ENCODE data around the gene CD7.

The CD7 gene

DNA sequence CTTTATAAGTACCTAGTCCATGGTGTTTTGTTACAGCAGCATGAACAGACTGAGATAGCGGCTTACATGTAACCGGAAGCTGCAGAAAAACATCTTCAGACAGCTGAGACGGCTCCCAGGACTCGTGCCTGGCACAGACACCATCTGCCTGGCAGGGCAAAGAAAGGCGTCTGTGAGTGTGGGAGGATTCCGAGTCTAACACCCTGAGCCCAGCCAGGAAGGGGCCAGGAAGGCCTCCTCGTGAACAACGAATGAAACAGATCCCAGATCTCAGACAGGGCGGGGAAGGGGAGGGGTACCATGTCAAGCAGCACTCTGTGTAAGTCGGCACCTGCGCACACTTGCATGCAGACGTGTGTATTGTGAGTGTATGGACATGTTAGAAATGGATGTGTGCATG lies 39.6 kb downstream of the CD7 start:
- peak; percentile 36 for DNase-seq

DNA sequence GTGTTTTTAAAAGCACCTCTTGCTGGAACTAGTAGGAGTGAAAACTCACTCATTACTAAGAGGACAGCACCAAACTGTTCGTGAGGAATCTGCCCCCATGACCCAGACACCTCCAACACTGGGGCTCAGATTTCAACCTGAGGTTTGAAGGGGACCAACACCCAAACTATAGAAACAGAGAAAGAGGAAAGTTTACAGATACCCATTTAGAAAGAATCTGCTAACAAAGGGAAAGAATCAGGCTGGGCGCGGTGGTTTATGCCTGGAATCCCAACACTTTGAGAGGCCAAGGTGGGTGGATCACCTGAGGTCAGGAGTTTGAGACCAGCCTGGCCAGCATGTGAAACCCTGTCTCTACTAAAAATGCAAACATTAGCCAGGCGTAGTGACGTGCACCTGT lies 40.5 kb downstream of the CD7 start:
- DNase-seq, result no peak

DNA sequence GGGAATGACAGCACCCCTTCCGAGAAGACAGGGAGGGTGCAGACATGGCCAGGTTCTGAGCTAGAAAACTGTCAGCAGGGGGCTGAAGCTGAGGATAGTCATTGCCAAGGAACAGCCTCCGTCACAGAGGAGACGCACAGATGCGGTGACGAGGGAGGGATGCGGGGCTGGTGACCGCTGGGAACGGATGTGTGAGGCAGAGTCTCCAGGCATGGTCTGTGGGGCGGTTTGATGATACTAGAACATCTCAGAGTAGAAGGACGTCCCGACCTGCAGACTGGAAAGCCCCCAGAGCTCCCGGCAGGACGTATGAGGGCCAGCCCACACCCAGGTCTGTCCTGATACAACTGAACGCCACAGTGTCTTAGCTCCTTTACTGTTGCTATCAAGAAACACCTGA lies 42.1 kb downstream of the CD7 start:
- DNase-seq, result no peak

DNA sequence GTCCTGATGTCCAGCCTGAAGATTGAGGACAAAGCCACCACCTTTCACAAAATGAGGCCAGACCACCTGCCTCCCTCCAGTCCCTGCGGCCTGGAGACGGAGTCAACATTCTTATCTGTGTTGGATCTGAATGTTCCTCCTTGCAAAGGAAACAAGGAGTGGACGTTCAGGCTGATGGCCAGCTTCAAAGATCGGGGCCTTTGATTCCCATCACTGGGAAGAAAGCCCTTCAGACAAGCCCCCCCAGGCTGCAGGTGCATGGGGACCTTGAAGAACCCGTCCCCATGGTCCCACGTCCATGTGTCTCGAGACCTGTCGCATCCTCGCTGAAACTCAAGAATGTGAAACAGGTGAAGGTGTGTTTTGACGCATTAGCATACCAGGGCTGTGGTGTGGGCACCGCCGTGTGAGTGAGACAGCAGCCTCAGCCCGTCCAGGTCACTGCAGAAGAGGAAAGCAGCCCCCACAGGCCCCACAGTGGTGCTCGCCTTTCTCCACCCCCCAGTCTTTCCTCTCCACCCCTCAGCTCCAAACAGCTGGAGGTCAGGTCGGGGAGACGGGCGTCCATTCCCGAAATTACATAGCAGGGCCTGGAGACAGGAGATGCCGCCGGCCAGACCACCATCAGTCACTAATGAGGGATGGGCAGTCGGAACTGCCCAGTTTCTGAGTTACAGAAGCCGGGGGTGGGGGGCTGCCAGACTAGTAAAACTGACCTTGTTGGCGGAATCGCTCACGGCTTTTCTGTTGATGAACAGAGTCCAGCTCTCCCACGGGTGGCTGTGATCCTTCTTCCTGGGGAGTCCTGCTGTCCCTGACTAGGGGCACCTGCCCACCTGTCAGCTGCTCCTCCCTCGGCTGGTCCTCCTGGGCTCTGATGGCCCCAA lies 43.0 kb downstream of the CD7 start:
- DNase-seq, result no peak

DNA sequence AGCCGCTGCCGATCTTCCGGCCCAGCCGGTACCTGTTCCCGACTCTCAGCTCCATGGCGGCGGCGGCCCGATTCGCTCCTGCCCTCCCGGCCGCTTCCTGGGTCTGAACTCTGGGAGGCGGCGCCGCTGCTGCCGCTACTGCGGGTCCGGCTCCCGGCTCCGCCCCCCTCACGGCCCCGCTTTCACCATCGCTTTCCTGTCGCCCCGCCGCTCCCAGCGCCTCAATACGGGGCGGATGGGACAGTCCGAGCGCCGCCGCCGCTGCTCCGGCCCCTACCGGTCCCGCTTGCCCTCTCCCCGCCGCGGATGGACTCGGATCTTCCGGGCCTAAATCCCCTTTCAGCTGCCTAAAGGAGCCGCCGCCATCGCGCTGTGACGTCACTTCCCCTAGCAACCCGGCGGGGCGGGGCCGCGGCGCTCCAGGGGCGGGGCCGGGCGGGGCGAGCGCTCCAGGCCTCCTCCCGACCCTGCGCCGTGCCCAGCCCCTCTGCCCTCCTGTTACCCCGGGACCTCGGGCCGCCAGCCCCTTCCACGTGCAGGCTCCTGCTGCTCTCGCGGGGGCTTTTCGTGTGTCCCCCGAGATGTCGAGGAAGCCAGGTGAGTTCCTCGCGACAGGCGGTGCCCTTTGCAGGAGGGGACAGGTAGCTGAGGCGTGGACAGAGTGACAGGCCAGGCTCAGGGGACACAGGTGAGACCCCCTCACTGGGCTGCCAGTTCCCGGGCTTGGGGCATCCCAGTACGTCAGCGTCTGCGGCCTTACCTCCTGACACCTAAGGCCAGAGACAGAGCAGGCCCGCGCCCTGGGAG lies 43.9 kb downstream of the CD7 start, which contains the start of gene CSNK1D:
TSS of gene CSNK1D (minus strand) at position 374 of the 807 bp plus-strand sequence. CDS start at position 55, 319 bp downstream.
- peak; percentile 75 for DNase-seq

DNA sequence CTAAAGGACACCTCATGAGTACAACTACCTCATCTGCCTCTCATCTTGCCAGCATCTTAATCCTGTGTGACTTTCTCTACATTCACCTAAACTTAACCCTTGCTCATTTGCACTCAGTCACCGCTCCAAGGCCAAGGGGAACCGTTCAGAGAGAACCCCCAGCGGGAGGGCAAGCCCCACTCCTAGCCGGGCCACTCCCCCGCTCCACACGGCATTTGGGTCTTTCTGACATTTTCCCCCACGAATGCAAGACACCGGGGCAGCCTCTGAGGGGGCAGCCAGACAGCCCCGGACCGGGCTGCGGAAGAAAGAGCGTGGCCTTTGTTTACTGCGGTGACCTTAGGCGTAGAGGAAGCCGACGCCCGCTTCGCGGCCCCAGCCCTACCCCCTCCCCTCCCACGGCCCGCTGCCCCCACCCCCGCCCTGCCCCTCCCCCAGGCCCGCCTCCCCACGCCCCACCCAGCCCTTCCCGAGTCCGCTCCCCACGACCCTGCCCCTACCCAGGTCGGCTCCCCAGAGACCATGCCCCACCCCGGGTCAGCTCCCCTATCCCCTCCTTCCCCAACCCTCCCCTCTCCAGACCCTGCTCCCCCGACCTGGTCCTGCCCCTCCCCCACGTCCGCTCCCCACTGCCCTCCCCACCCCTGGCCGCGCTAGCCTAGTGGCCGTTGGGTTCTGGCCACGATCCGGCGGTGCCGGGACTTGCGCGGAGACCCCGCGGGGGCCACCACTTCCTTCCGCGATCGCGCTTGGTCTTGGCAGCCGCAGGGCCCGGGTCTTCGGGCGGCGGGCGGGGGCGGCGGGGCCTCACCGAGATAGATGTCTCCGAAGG lies 44.7 kb downstream of the CD7 start:
- no peak for DNase-seq

DNA sequence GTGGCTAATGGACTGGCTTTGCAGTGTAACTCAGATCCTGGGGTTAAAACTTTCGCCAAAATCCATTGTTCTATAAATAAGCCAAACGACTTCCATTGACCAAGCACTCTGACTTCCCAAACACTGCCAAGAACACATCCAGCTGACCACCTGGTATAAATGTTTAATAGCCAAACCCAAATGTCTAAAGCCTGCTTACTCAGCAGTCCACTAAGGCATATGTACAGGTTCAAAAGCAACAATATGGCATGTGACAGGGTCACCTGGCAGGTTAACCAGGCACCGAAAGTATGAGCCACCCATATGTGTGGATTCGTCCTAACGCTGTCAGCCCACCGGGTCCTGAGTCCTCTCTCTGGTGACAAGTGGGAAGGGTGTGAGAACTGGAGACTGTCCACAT lies 46.0 kb downstream of the CD7 start:
- DNase-seq, result no peak

DNA sequence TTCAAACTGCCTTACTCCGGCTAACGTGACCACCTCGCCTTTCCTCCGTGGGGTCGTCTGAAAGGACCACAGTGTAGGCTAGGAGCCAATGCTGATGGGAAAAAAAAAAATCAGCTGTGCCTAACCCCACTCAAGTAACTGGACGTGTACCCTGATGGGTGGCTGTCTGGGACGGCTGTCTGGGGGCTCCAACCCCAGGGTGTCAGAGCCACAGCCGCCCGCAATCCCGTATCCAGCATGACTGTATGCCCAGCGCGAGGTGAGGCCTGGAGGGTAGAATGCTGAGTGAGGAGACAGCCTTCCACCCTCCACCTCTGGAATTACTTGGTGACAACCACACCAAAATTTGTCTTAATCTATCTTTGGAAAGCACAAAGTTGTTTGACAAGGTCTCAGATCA lies 46.8 kb downstream of the CD7 start:
- DNase-seq, result no peak

DNA sequence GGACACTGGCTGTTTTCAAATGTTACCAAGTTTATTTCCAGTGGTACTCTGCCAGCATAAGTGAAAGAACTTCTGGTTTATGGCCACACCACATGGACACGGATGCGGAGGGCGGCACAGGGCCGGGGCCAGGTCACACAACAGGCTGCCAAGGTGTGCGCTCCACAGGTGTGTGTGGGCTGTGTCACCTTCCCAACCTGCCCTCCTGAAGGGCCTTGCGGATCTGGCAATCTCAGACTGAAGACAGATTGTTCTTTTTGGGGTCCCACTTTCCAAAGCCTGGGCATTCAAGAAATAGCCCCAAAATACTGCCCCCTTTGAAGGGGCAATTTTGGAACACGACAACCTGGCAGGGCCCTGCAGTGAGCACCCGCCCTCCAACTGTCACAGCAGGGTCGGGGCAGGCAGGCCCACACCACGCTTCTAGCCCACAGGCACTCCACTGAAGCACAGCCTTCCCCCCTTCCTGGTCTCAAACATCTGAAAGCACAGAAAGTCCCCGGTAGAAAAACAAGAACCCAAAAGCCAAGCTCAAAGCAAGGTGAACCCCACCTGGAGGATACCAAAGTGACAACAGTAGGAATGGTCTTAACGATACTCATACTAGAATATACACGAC lies 47.4 kb downstream of the CD7 start:
- no peak for DNase-seq

DNA sequence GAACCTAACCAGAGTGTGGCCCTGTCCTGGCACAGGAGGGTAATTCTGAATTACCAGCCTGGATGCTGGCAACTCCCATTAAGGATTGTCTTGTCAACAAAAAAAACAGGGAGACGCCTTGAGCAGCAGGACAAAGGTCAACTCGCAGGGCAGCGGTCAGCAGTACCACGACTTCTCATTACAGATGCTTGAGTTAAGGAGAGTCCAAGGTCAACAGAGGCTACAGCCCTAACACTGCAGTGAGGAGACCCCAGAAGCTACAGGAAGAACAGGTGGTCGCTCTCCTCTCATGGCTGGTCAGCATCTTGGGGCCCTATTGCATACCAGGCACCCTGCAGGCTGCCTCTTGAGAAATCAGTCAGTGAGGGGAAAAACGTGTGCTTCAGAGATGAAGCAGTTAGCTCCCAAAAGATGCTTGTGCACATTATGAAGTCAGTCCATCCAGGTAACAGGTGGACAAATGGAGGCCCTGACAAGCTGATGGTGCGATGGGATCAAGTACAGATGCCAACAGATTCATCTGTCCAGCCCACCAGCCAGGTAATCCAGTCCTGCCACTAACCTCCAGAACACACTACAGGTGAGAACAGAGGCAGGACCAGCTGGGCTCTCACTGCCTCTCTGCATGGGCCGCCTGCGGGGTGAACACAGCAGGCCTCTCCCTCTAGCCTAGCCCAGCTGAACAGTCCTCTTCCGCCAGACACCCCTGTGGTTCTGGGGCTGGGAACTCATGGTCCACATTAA lies 48.1 kb downstream of the CD7 start:
- no peak for DNase-seq

DNA sequence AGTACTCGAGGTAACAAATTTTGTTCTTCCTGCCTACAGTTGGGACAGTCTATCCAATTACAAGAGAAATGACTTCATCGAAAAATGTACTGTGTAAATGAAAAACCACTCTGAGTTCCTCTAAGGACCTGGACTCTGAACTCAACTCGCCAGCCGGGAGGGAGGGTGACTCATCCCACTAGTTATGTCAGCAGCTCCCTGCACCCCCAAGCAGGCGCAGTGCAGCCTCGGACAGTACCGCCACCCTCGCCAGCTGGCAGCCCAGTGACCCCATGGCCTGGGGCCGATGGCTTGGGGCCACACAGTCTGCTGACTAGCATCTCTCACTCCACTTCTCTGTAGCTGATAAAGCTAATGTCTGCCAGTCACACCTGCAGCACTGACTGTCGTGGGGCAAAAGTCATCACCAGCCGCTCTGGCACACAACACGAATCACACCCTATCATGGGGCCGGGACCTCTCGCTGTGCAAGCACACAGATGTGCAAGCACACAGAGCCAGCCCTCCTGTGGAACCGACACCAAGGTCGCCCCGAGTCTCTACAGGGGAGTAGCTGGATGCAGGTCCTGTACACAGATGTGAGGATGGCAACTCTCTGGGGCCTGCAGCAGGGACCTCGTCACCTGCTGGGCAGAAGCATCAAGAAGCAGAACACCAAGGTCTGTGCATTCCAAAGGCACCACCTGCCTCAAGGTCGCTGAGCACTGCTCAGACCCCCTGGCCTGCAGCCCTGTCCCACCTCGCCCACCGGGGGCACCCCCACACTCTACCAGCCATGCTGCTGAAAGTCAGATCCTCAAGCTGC lies 49.6 kb downstream of the CD7 start:
- no peak for DNase-seq

DNA sequence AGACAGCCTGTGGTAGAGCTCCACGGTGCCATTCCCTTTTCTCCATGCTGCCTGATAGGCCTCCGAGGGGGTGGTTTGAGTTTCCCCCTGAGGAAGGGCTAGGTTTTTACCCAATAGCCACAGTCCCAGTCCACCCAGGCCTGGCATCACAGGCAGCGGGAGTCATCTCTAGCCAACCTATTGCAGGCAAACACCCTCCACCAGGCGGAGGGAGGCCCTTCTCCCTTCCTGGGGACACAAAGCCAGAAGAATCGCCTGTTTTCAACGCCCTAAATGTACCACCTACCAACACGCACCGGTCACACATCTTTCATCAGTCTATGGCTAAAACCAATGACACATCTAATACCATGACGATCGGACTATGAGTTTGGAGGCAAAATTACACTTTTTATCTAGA lies 51.3 kb downstream of the CD7 start:
- no peak for DNase-seq

Data from DMS 273 treated with DMSO at 0.1 percent for 48 hours (cell line).